GM10847 (cell line): ENCODE measurements around the gene ABCD3.

Experiments used
- POLR2A ChIP-seq: IDR thresholded peaks from 2 replicates; pipeline ENCODE4 v1.6.1; 2011; ENCODE audit not compliant: insufficient read length; ENCODE audit errors: extremely low read depth

Gene ABCD3

GRCh38 chr1:94554580-94554979 lies 136.4 kb downstream of the ABCD3 start:
- no peak for TF ChIP-seq POLR2A

- TF ChIP-seq POLR2A: no peak
These were observed 136.9 kb downstream of the ABCD3 start for GRCh38 chr1:94555091-94555490.

DNA sequence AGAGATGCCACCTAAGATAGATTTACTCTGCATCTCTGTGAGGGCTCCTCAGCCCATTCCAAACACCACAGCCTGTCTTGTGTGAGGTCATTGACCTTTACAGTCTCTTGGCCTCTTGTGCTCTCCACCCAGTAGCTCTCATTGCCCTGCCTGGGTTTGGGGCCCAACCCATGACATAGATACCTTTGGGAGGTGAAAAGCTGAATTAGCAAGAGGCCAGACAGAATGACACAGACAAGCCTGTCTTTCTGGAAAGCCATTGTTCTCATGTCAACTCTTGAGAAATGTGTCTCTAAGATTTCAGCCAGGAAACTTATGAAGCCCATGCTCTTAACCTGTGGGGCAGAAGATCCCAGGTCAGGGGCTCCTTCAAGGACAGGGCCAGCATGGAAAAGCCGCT lies 141.7 kb downstream of the ABCD3 start:
- TF ChIP-seq POLR2A: no peak

DNA sequence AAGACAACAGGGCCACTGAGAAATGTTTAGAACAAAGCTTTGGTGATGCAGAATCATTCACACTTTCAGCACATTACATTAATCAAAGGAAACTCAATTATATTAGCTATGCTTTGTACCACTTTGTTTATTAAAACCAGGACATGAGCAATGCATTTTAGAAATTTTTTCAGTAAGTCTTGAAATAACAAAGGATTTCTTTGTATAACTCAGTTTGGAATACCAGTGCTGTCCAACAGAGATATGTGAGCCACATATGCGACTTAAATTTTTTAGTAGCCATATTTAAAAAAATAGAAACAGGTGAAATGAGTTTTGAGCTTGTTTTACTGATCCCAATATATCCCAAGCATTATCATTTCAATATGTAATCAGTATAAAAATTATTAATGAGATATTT lies 142.1 kb downstream of the ABCD3 start:
- TF ChIP-seq POLR2A: no peak

DNA sequence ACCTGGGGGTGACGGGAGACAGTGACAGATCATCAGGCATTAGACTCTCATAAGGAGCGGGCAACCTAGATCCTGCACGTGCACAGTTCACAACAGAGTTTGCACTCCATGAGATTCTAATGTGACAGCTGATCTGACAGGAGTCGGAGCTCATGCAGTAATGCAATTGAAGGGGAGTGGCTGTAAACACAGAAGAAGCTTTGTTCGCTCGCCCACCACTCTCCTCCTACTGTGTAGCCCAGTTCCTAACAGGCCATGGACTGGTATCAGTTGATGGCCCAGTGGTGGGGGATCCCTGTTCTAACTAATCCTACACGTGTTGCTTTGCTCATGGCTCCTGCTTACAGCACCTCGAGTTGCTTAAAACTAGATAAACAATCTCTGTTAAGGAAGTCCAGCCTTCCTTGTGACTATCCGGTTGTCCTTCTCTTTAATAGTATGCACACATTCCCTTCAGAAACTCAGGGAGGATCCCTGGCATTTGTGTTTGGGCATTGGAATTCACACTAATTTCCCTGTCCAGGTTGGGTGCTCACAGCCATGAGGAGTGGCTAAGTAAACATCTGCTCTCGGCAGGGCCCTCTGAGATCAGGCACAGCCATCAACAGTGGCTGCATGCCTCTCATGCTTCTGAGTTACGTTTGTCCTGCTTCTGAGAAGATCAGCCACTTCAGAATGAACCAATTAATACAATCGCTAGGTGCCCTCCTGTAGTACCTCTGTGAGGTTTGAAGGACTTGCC lies 144.5 kb downstream of the ABCD3 start:
- no peak for TF ChIP-seq POLR2A

DNA sequence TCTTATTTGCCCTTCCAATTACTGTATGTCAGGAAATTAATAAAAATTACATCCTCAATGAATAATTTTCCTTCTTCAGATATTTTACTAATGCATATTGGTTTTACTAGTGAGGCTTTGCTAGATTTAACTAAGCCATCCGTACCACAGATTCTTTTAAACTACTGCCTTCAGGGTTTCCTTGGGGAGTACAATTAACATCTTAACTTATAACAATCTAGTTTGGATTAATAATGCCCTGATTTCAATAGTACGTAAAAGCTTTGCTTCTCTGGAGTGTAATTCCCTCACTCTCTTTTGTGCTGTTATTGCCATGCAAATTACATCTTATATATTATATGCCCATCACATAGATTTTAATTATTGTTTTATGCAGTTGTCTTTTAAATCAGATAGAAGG lies 147.7 kb downstream of the ABCD3 start:
- TF ChIP-seq POLR2A: no peak
